Stimulated activated CD4-positive, alpha-beta T cell treated with anti-CD3 and anti-CD28 coated beads, Interleukin-15, amount 100 ng/mL, for 48 hours (primary cell): ENCODE results near the gene CEP128.
"Not testable (repeated sequence)": the region's sequence is repeated elsewhere in the genome, so short reads cannot be mapped to it uniquely, and the experiment has no call there.

Source experiments
- DNase-seq, 2 donors: peaks; one replicate each; pipeline ENCODE4 v3.0.0-alpha.2; 2020; ENCODE audit warnings: low read depth in 2 of 2

Gene CEP128

DNA sequence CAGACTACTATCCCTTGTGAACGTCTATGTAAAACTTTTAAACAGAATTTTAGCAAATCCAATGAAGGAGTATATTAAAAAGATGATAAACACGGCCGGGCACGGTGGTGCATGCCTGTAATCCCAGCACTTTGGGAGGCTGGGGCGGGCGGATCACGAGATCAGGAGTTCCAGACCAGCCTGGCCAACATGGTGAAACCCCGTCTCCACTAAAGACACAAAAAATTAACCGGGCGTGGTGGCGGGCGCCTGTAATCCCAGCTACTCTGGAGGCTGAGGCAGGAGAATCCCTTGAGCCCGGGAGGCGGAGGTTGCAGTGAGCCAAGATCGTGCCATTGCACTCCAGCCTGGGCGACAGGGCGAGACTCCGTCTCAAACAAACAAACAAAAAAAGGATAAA is 11.7 kb upstream of the CEP128 start:
- DNase-seq: not testable (repeated sequence)

DNA sequence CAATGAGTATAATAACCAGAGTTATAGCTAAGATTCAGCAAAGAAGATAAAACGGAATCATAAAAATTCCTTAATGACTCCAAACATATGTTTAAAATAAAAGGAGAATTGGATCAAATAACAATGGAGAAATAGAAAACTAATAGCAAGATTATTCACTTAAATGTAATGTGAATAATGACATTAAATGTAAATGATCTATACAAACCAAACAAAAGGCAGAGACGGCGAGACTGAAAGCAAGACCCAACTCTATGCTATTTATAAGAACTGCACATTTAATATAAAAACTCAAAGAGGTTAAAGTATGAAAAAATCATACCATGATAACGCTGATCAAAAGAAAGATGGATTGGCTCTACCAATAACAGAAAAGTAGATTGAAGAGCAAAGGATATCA is 10.0 kb upstream of the CEP128 start:
- DNase-seq: no peak

GRCh38 chr14:80948291-80948690 is 6.8 kb upstream of the CEP128 start:
- DNase-seq: no peak

GRCh38 chr14:80946797-80947196 is 5.3 kb upstream of the CEP128 start:
- no peak for DNase-seq

GRCh38 chr14:80946187-80946586 is 4.6 kb upstream of the CEP128 start:
- no peak for DNase-seq

- no peak for DNase-seq
These were observed 3.5 kb upstream of the CEP128 start for GRCh38 chr14:80944861-80945617.

GRCh38 chr14:80942191-80942600 is 658 bp upstream of the CEP128 start:
- DNase-seq: no peak

DNA sequence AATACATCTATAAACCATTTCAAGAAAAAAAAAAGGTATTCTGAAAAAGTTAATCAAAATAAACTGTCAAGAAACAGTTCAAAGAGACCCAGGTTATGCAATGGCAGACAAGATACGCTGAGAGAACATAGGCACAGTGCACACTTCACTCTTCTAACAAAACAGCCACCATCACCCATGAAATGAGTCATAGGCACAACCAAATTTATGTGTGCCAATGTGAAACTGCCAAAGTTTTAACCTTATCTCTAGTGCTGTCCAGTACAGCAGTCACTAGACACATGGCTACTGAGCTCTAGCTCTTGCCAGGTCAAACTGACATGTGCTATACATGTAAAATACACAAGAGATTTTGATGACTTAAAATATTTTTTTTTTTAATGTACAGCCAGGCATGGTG is 1.4 kb downstream of the CEP128 start:
- no peak for DNase-seq

GRCh38 chr14:80933686-80934085 is 7.9 kb downstream of the CEP128 start:
- no peak for DNase-seq

GRCh38 chr14:80933282-80933681 is 8.3 kb downstream of the CEP128 start:
- no peak for DNase-seq

DNA sequence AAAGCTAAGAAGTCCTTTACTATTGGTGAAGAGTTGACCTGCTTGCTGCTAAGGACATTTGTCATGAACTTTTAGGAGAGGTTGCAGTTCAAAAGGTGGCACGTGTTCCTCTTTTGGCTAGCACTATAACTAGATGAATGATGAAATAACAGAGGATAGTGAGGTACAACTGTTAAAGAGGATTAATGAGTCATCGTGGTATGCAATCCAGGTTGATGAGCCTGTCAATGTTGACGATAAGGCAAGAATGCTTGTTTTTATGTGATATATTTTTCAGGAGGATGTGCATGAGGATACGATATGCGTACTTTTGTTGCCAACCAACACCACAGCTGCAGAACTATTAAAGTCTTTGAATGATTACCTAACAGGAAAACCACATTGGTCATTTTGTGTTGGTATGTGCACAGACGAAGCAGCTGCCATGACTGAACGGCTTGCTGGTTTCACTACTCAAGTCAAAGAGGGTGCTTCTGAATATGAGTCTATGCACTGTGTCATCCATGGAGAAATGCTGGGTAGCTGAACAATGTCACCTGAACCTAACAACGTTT is 10.6 kb downstream of the CEP128 start:
- DNase-seq: peak; percentile 48 to 52

GRCh38 chr14:80930095-80930494 is 11.4 kb downstream of the CEP128 start:
- no peak for DNase-seq

- DNase-seq: no peak
These were observed 14.2 kb downstream of the CEP128 start for GRCh38 chr14:80927083-80927989.

GRCh38 chr14:80926397-80927082 is 15.0 kb downstream of the CEP128 start:
- DNase-seq: no peak

GRCh38 chr14:80924365-80925103 is 17.0 kb downstream of the CEP128 start:
- no peak for DNase-seq

GRCh38 chr14:80923368-80923767 is 18.2 kb downstream of the CEP128 start:
- no peak for DNase-seq

GRCh38 chr14:80919622-80920021 is 21.9 kb downstream of the CEP128 start:
- no peak for DNase-seq

GRCh38 chr14:80912013-80912412 is 29.5 kb downstream of the CEP128 start:
- not testable (repeated sequence) for DNase-seq

GRCh38 chr14:80906946-80907345 is 34.6 kb downstream of the CEP128 start:
- no peak for DNase-seq

GRCh38 chr14:80906336-80906735 is 35.2 kb downstream of the CEP128 start:
- no peak for DNase-seq

DNA sequence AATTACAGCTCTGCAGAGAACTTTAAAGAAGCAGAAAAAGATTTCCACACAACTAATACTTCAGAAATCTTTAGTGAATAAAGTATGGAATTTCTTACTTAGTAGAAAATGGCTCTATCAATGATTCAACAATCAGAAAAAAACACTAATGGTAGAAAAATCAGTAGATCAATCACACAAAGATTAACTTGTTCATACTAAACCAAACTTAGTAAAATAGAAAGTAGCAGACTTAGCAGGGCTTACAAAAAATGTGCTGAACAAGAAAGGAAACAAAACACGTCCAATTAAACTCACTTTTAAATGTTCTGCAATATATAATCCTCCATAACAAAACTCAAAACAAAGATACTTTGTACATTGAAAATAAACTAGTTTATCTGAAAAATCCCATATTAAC is 38.9 kb downstream of the CEP128 start:
- no peak for DNase-seq
